GM12801 (cell line): ENCODE measurements around the gene PLEKHJ1.

Experiments used
- TF ChIP-seq, protein P1 (sequence below): IDR thresholded peaks from one replicate; pipeline ENCODE4 v1.5.1; 2011; ENCODE audit warnings: control low read depth; ENCODE audit not compliant: insufficient read length; ENCODE audit errors: extremely low read depth

PLEKHJ1 gene

DNA sequence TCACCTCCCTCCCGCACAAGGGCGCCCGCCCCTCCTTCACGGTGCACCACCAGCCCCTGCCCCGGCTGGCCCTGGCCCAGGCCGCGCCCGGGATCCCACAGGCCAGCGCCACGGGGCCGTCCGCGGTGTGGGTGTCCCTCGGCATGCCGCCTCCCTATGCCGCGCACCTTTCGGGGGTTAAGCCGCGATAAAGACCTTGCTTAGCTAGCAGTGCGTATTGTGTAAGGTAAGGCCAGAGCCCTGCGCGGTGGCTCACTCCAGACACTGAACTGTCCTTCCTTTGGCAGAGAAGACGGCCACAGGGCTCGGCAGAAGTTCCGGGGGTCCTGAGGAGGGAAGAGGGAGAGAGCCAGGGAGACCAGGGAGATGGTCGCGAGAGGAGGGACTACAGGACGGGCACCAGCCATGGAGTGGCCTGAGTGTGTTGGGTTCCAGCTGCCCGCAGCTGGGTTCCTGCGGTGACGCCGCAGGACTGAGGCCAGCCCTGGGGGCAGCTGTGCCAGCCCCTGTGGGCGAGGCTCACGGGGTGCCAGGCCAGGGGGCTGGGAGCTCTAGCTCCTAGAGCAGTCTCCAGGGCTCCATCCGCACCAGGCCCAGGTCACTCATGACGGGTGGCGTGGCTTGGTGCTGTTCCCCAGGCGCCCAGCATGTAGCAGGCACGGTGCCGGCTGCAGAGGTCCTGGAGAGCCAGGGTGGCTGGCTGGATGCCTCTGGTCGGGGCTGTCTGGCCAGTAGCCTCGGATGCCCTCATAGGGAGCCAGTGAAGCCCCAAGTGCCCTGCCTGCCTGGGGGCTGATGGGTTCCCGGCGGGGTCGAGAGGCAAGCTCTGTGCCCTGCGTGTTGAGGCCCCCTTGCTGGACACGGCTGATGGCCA lies 7.7 kb downstream of the PLEKHJ1 start:
- TF ChIP-seq, protein P1, sequence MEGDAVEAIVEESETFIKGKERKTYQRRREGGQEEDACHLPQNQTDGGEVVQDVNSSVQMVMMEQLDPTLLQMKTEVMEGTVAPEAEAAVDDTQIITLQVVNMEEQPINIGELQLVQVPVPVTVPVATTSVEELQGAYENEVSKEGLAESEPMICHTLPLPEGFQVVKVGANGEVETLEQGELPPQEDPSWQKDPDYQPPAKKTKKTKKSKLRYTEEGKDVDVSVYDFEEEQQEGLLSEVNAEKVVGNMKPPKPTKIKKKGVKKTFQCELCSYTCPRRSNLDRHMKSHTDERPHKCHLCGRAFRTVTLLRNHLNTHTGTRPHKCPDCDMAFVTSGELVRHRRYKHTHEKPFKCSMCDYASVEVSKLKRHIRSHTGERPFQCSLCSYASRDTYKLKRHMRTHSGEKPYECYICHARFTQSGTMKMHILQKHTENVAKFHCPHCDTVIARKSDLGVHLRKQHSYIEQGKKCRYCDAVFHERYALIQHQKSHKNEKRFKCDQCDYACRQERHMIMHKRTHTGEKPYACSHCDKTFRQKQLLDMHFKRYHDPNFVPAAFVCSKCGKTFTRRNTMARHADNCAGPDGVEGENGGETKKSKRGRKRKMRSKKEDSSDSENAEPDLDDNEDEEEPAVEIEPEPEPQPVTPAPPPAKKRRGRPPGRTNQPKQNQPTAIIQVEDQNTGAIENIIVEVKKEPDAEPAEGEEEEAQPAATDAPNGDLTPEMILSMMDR: no peak

GRCh38 chr19:2227415-2228156 lies 8.5 kb downstream of the PLEKHJ1 start:
- TF ChIP-seq, protein P1: no peak

- TF ChIP-seq, protein P1: no peak
Measured at GRCh38 chr19:2226840-2227360, 9.2 kb downstream of the PLEKHJ1 start.

GRCh38 chr19:2226051-2226839 lies 9.9 kb downstream of the PLEKHJ1 start:
- TF ChIP-seq, protein P1: no peak

- TF ChIP-seq, protein P1: no peak
Measured at GRCh38 chr19:2225415-2226050, 10.6 kb downstream of the PLEKHJ1 start.

DNA sequence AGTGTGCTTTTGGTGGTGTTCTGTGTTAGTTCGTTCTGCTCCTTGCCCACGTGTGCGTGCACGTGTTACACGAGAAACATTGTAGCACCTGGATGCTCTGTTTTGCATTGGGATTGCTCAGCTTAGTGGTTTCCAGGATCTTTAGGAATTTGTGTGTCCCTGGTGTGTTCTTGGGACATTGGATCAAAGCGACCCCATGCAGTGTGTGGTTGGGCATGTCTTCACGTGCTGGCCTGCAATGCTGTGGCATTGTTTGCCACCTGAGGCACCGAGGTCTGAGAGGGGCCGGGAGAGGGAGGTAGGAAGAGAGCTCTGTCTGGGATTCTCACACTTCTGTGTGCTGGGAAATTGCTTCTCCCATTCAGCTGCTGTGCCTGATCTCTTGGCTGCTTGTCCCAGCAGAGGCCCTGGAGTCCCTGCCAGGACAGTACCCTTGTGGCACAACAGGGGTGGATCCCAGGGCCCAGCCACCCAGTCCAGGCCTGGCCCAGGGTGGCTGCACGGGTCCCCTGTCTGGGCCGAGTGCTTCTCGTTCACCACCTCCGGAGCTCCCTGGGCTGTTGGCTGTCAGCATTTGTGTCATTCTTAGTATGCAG lies 11.3 kb downstream of the PLEKHJ1 start:
- TF ChIP-seq, protein P1: no peak
